ENCODE measurements around the gene CUX1. TPM values are rescaled to one million over a fixed set of nuclear protein-coding genes. Genes with fewer than 3 reads are reported as not detected.

Gene CUX1
- total RNA-seq, 1 experiment from 2014 or later, result 116 TPM

DNA sequence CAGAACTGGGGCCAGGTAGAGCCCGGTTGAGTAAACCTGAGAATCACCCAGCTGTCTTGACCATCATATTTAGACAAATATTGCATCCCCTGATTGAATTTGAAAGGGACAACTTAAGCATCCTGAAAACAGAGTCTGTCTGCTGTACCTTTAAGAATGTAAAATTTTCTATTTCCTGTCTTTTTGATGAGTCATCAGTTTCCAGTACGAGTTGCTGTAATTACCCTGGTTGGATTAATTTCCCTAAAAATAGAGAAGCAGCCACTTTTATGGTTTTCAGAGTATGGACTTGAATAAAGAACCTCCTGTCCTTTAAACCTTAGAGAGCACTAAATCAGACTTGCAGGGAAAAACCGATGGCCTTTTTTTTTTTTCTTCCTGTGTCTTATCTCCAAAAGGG, 304.6 kb downstream of the CUX1 start:
- no peak overlapping the region for H3K4me3 ChIP-seq (ENCODE audit: low read depth, low read length)
- intact Hi-C loops (cut with micrococcal nuclease; ENCODE audit: unreplicated experiment), result loop anchor here (5.0 kb wide), 1 partner anchor 110 kb away; no protein-coding TSS in a partner anchor
- H3K4me1 ChIP-seq, result peaks cover 21% of the 10 kb centered on the region
- ChIA-PET POLR2A (interaction anchor here (0.7 to 1.0 kb wide), 2 partner anchors 25 to 45 kb away, joined by 5 to 7 read pairs; no protein-coding TSS in a partner anchor), CTCF (no interaction called here)
- DNase-seq, result no peak
- Mint-ChIP-seq H3K9me3 (ENCODE audit: unreplicated experiment) (no peaks in the 10 kb centered on the region), H3K4me1 (ENCODE audit: low read depth, unreplicated experiment) (peaks cover 40% of the 10 kb centered on the region), H3K36me3 (ENCODE audit: insufficient read depth, unreplicated experiment) (peaks cover 84% of the 10 kb centered on the region), H3K4me3 (ENCODE audit: unreplicated experiment) (peak overlapping the region; percentile 62), H3K27ac (ENCODE audit: unreplicated experiment) (peak overlapping the region; percentile 94), H3K27me3 (ENCODE audit: insufficient read depth, unreplicated experiment) (no peaks in the 10 kb centered on the region)
- peaks cover 3% of the 10 kb centered on the region for H3K36me3 ChIP-seq (ENCODE audit: control insufficient read depth, insufficient read depth, low read length)
- TF ChIP-seq, protein P1, sequence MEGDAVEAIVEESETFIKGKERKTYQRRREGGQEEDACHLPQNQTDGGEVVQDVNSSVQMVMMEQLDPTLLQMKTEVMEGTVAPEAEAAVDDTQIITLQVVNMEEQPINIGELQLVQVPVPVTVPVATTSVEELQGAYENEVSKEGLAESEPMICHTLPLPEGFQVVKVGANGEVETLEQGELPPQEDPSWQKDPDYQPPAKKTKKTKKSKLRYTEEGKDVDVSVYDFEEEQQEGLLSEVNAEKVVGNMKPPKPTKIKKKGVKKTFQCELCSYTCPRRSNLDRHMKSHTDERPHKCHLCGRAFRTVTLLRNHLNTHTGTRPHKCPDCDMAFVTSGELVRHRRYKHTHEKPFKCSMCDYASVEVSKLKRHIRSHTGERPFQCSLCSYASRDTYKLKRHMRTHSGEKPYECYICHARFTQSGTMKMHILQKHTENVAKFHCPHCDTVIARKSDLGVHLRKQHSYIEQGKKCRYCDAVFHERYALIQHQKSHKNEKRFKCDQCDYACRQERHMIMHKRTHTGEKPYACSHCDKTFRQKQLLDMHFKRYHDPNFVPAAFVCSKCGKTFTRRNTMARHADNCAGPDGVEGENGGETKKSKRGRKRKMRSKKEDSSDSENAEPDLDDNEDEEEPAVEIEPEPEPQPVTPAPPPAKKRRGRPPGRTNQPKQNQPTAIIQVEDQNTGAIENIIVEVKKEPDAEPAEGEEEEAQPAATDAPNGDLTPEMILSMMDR (IDR thresholded peaks at IDR 0.05; ENCODE audit: insufficient read depth in 1 of 2, low read depth in 1 of 2, low read length in 1 of 2, severe bottlenecking in 1 of 2, unreplicated experiment in 1 of 2), result no peak
- H3K9me3 ChIP-seq, result no peaks in the 10 kb centered on the region
- no peaks in the 10 kb centered on the region for H3K27me3 ChIP-seq (replicated peaks; ENCODE audit: control insufficient read depth, insufficient read depth, low read length)
- BruUV-seq (replicated peaks), result TSS peak; percentile 93

DNA sequence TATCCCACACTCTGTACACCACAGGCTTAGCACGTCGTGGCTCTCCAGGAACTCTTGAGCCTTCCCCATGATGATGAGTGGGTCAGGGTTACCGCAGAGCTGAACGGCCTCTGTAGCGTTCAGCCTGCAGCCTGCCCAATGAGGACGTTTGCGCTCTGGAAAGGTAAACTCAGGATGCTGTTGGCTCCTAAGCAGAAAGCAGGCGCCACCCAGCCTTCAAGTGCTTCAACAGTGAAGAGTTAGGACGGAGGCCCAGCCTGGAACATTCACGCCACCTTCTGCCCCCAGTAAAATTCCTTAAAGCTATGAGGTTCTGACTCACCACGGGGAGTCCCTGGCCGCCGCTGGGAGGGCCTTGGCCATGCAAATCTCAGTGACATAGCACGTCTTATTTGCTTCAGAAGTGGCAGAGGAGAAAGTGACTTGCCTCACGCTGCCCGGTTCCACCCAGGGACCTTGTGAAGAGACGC, 307.7 kb downstream of the CUX1 start:
- peak; percentile 24 to 47 for DNase-seq
- CTCF ChIA-PET, result no interaction called here
- H3K27me3 ChIP-seq (replicated peaks; ENCODE audit: control insufficient read depth, insufficient read depth, low read length), result no peaks in the 10 kb centered on the region
- no TSS peak for BruUV-seq (replicated peaks)
- Mint-ChIP-seq H3K4me3 (ENCODE audit: unreplicated experiment) (no peak overlapping the region), H3K36me3 (ENCODE audit: insufficient read depth, unreplicated experiment) (peaks cover 79% of the 10 kb centered on the region), H3K27me3 (ENCODE audit: insufficient read depth, unreplicated experiment) (no peaks in the 10 kb centered on the region), H3K27ac (ENCODE audit: unreplicated experiment) (no peak overlapping the region), H3K4me1 (ENCODE audit: low read depth, unreplicated experiment) (peaks cover 25% of the 10 kb centered on the region), H3K9me3 (ENCODE audit: unreplicated experiment) (no peaks in the 10 kb centered on the region)
- H3K4me1 ChIP-seq, result peaks cover 21% of the 10 kb centered on the region
- H3K36me3 ChIP-seq (ENCODE audit: control insufficient read depth, insufficient read depth, low read length), result peaks cover 3% of the 10 kb centered on the region
- intact Hi-C loops (cut with micrococcal nuclease; ENCODE audit: unreplicated experiment), result no loop called here
- H3K9me3 ChIP-seq, result no peaks in the 10 kb centered on the region
- no peak overlapping the region for H3K4me3 ChIP-seq (ENCODE audit: low read depth, low read length)
- TF ChIP-seq, protein P1 (IDR thresholded peaks at IDR 0.05; ENCODE audit: insufficient read depth in 1 of 2, low read depth in 1 of 2, low read length in 1 of 2, severe bottlenecking in 1 of 2, unreplicated experiment in 1 of 2), result no peak
- POLR2A ChIA-PET, result no interaction called here

DNA sequence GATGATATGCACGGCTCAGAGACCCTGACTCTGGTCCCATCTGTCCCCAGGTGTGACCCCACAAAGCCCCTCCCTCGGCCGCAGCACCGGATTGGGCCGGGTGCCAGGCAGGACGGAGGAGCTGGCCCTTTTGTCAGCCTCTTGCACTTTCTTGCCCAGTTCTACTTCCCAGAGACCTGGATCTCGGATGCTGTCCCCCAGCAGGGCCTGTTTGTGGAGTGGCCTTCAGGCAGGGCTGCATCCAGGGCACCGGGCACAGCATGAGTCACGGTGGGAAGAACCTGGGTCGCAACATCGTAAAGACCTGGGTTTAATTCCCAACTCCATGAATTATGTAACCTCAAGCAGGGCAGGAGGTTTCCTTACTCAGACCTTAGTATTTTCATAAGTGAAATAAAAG, 310.9 kb downstream of the CUX1 start:
- Mint-ChIP-seq H3K27me3 (ENCODE audit: insufficient read depth, unreplicated experiment) (no peaks in the 10 kb centered on the region), H3K9me3 (ENCODE audit: unreplicated experiment) (no peaks in the 10 kb centered on the region), H3K4me3 (ENCODE audit: unreplicated experiment) (no peak overlapping the region), H3K27ac (ENCODE audit: unreplicated experiment) (no peak overlapping the region), H3K4me1 (ENCODE audit: low read depth, unreplicated experiment) (peaks cover 22% of the 10 kb centered on the region), H3K36me3 (ENCODE audit: insufficient read depth, unreplicated experiment) (peaks cover 76% of the 10 kb centered on the region)
- no peaks in the 10 kb centered on the region for H3K9me3 ChIP-seq
- H3K36me3 ChIP-seq (ENCODE audit: control insufficient read depth, insufficient read depth, low read length), result peaks cover 3% of the 10 kb centered on the region
- BruUV-seq (replicated peaks), result no TSS peak
- intact Hi-C loops (cut with micrococcal nuclease; ENCODE audit: unreplicated experiment), result no loop called here
- no peak for DNase-seq
- no peak overlapping the region for H3K4me3 ChIP-seq (ENCODE audit: low read depth, low read length)
- TF ChIP-seq, protein P1 (IDR thresholded peaks at IDR 0.05; ENCODE audit: insufficient read depth in 1 of 2, low read depth in 1 of 2, low read length in 1 of 2, severe bottlenecking in 1 of 2, unreplicated experiment in 1 of 2), result no peak
- POLR2A ChIA-PET, result no interaction called here
- CTCF ChIA-PET, result no interaction called here
- no peaks in the 10 kb centered on the region for H3K27me3 ChIP-seq (replicated peaks; ENCODE audit: control insufficient read depth, insufficient read depth, low read length)
- peaks cover 7% of the 10 kb centered on the region for H3K4me1 ChIP-seq

All from Caco-2 (cell line).